HG03354 (cell line): Measurements from ENCODE around the gene DNAL4.

Source experiments
- ATAC-seq: cut with Tn5 transposase; IDR thresholded peaks from one replicate; pipeline ENCODE4 v1.9.1; 2021; ENCODE audit warnings: mild to moderate bottlenecking; ENCODE audit not compliant: unreplicated experiment, poor library complexity, severe bottlenecking

DNAL4 gene

GRCh38 chr22:38792833-38793232 is 1.1 kb downstream of the DNAL4 start:
- no peak for ATAC-seq

DNA sequence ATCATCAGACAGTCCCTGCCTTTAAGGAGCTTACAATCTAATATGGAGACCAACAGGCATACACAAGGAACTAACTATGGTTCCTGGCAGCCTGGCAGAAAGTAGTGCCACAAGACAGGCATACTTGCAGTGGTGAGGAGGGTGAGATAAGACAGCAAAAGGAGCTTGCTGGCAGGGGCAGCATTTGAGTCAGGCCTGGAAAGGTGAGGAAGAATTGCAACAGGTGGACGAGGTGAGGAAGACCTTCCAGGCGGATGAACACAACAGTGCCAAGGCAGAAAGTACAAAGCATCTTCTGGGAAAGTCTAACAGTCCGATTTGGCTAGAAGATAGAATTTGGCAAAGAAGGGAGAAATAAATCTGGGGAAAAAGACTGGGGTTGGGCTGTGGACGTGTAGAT is 4.3 kb downstream of the DNAL4 start:
- no peak for ATAC-seq

DNA sequence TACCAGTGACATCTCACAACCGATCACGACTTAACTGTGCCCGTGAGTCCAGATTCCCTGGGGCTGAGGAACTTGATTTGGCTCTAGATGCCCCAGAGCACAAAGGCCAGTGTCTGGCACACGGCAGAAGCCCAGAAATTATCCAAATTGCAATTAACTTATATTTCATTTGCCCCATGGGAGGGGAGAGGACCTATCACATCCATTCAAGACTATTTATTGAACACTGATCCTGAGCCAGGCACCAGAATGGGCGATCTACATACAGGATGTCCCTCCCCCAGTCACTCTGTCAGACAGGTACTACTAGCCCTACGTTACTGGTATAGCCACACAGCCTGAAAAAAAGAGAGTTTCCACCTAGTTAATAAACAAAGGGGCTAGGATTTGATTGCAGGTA is 5.1 kb downstream of the DNAL4 start:
- no peak for ATAC-seq

- ATAC-seq = no peak
These were observed 5.7 kb downstream of the DNAL4 start for GRCh38 chr22:38788021-38788816.

DNA sequence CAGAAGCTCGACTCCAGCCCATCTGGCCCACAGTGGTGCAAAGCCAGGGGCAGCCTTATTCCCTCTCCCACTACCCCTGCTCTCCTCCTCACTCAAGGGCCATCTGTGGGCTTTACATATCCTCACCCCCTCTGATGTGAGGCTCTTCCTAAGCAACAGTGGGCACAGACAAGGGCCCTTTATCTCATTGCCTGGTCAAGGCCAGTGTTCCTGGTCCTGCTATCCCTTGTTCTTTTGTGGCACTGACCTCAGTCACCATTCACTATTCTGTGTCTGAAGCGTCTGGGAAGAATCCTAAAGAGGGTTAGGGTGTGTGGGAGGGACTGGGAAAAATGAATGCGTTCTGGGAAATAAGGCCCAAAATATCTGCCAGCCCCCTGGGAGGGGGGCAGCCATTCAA is 7.3 kb downstream of the DNAL4 start:
- no peak for ATAC-seq

DNA sequence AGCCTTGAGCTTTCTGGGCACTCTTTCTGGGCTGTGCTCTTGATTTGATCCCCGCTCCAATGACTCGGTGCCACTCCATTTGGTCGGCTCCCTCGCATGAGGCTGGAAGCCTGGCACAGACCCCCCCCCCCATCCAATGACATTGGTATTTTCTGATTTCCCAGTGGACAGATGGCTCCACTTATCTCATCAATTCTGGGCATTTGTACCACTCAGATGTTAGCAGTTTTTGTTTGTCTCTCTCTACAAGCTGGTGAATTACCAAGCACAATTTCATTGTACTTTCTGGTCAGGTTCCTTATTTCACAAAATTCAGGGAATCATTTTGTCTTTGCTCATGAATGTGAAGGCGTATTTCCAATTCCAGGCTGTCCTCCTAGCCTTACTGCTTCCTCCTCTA is 9.1 kb downstream of the DNAL4 start:
- ATAC-seq = no peak

- no peak for ATAC-seq
These were observed 9.9 kb downstream of the DNAL4 start for GRCh38 chr22:38784035-38784434.

DNA sequence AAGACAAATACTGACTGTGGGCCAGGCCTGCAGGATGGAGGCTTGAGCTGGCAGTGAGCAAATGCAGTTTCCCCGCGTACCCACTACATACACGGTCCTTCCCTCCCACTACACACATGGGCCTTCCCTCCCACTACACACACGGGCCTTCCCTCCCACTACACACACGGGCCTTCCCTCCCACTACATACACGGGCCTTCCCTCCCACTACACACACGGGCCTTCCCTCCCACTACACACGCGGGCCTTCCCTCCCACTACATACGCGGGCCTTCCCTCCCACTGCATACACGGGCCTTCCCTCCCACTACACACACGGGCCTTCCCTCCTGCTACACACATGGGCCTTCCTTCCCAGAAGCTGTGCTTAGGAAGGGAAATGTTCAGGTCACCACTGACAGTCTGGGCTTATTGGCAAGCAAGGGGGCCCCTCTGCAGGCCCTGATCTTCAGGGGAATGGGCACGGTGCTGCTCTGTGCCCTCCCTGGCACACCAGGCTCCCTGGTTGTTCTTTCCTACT is 10.8 kb downstream of the DNAL4 start:
- no peak for ATAC-seq

- ATAC-seq = no peak
These were observed 11.4 kb downstream of the DNAL4 start for GRCh38 chr22:38782402-38783094.

DNA sequence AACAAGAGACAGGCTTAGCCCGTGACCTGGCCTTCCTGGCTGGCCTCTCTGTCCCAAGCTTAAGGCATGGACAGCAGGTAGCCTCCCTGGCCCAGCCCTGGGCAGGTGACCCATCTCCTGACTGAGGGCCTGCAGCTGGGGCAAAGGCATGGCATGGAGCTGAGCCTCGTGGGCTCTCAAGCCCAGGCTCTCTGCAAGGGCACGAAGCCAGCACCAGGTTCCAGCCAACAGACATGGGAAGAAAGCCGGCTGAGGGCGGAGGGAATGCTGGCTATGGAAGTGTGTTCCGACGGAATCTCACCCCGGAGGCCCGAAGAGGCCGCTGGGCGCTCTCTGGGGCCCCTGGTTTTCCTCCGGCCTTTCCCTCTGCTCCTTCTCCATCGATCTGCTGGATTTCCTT is 12.9 kb downstream of the DNAL4 start:
- no peak for ATAC-seq

DNA sequence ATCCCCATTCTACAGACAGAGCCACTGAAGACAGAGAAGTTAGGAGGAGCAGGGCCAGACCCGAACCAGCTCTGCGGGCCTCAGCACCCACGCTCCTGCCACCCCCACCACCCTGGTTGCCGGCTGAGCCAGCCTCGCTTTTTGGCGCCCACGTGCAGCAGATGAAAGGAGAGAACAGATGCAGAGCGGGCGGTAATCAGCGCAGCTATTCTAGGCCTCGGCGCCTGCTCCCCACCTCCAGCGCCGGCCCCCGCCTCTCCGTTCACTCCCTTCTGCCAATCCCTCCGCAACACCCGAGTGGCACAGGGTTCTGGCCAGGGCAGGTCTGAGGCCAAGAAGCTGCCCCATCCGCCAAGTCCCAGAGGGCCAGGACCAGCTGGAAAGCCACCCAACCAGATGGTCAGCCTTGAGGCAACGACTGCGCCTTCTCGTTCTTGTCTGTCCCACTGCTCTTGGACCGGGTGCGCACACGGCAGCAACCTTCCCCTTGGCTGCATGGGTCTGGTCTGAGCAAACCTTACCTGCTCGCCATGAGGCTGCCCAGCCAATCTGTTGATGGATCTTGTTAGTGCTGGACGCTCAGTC is 16.8 kb downstream of the DNAL4 start:
- ATAC-seq = no peak

DNA sequence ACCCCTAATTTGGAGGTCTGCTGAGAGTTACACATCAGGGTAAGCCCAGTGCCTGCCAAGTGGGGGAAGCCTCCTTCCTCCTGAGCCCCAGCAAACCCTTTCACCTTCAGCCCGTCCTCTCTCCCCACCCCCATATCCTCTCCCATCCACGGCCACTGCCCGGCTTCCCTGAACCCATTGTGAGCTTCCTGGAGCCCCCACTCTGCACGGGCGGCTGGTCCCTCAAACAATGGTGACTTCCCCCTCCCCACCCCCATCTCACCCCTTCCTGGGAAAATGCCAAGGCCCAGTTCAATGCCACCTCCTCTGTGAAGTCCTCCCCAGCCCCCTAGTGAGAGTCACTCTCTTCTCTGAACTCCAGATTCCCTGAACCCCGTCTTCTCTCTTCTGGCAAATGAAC is 17.9 kb downstream of the DNAL4 start:
- ATAC-seq = no peak

DNA sequence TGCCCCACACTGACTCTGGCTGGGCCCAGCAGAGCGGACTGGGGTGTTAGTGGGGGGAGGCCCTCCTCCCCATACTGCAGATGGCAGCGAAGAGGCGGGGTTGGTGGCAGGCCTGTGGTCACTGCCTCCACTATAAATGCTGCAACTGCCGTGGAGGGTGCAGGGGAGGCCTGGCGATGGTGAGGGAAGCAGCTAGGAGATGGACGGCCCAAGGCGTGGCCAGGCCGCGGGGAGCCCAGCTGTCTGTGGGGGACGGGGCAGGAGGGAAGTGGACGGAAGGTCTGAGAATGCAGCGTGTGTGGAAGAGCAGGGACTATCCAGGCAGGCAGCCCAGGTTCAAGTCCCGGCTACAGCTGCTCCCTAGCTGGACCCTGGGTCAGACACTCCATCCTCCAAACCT is 18.3 kb downstream of the DNAL4 start:
- no peak for ATAC-seq

- ATAC-seq = no peak
These were observed 19.3 kb downstream of the DNAL4 start for GRCh38 chr22:38774496-38775166.

- ATAC-seq = no peak
These were observed 20.5 kb downstream of the DNAL4 start for GRCh38 chr22:38773363-38773946.

DNA sequence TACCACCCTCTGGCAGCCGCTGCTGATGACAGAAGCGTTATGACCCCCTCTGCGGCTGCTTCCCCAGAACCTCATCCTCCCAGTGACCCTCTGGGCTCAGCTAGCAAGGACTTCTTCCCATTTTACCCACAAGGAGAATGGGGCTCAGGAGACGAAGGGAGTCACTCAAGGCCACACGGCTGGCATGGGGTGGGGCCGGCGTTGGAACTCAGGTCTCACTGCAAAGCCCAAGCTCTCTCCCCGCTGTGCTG is 21.4 kb downstream of the DNAL4 start:
- no peak for ATAC-seq

- no peak for ATAC-seq
These were observed 23.5 kb downstream of the DNAL4 start for GRCh38 chr22:38770257-38770949.

DNA sequence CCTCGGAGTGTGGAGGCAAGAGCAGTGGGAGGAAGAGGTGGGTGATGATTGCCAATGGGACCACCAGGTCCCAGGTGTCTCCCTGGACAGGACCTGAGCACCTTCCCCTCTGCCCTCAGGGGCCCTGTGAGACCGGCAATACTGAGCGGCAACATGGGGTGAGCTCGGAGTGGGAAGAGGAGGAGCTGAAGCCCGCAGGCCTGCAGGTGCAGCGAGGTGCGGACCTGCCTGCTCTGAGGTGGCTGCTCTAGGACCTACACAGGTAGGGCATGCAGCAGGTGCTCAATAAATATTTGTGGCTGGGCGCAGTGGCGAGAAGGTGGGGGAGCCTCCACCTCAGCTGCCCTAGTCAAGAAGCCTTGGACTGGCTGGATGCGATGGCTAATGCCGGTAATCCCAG is 25.9 kb downstream of the DNAL4 start:
- ATAC-seq = no peak

GRCh38 chr22:38767313-38767712 is 26.6 kb downstream of the DNAL4 start:
- ATAC-seq = no peak
